ENCODE measurements around the gene CERT1. TPM values are rescaled to one million over a fixed set of nuclear protein-coding genes. Genes with fewer than 3 reads are reported as not detected.

The CERT1 gene
- total RNA-seq, 1 experiment from 2014 or later = 50.2 TPM

GRCh38 chr5:75381456-75381855 is 130.0 kb downstream of the CERT1 start:
- Histone ChIP-seq H4K5ac (ENCODE audit: insufficient read length, low read depth, low read length) (no peak overlapping the region), H3K27ac (ENCODE audit: insufficient read length, low read depth, low read length) (no peak overlapping the region), H3K23me2 (ENCODE audit: insufficient read length, low read depth, low read length, poor library complexity, severe bottlenecking) (no peaks in the 10 kb centered on the region), H2AFZ (ENCODE audit: low read length) (no peak overlapping the region), H2BK15ac (ENCODE audit: low read depth, low read length) (no peak overlapping the region), H4K8ac (replicated peaks; ENCODE audit: insufficient read length, low read depth, low read length) (no peak overlapping the region), H3K56ac (ENCODE audit: insufficient read length, low read depth, low read length) (no peak overlapping the region), H2AK5ac (ENCODE audit: insufficient read length, low read length) (no peak overlapping the region), H3K4me2 (ENCODE audit: insufficient read depth, insufficient read length, low read length) (no peak overlapping the region), H3K23ac (ENCODE audit: insufficient read length, low read depth, low read length) (no peak overlapping the region), H4K91ac (ENCODE audit: insufficient read length, low read depth, low read length) (no peak overlapping the region), H3K79me2 (ENCODE audit: insufficient read depth, low read length) (no peaks in the 10 kb centered on the region), H3K27me3 (ENCODE audit: insufficient read depth, low read length) (no peaks in the 10 kb centered on the region), H3K4me1 (ENCODE audit: insufficient read depth, low read length) (no peaks in the 10 kb centered on the region), H3K14ac (ENCODE audit: insufficient read depth, low read length) (no peak overlapping the region), H2BK12ac (ENCODE audit: insufficient read length, low read depth, low read length) (no peak overlapping the region), H3K18ac (ENCODE audit: insufficient read length, low read depth, low read length) (no peak overlapping the region), H3T11ph (ENCODE audit: low read length) (no peak overlapping the region), H3K4ac (ENCODE audit: low read depth, low read length) (no peak overlapping the region), H3K9ac (ENCODE audit: extremely low read depth, insufficient read length, low read length) (no peak overlapping the region), H3K79me1 (ENCODE audit: insufficient read depth, low read depth, low read length, poor library complexity, severe bottlenecking) (no peaks in the 10 kb centered on the region), H2BK20ac (ENCODE audit: low read depth, low read length, poor library complexity, severe bottlenecking) (no peak overlapping the region), H4K20me1 (ENCODE audit: control insufficient read depth, insufficient read depth, insufficient read length) (no peaks in the 10 kb centered on the region), H2BK120ac (ENCODE audit: low read depth, low read length, poor library complexity, severe bottlenecking) (no peak overlapping the region), H3K9me3 (ENCODE audit: control insufficient read depth, low read depth, low read length) (no peaks in the 10 kb centered on the region), H2BK5ac (ENCODE audit: insufficient read length, low read length) (no peak overlapping the region)
- H3K9me3 Mint-ChIP-seq = no peaks in the 10 kb centered on the region
- no peak for DNase-seq
- TF ChIP-seq CTCF (conservative IDR thresholded peaks at IDR 0.05) = no peak
- no peaks in the 10 kb centered on the region for H3K27me3 Mint-ChIP-seq (ENCODE audit: low read depth)
- no peak overlapping the region for H3K27ac Mint-ChIP-seq
- no peaks in the 10 kb centered on the region for H3K4me1 Mint-ChIP-seq
- no peak overlapping the region for H3K4me3 Mint-ChIP-seq
- WGBS (ENCODE audit: extremely low coverage, insufficient read length, low lambda C conversion rate) = no CpG with 5 or more reads among the region's 4 CpGs
- peaks cover 1 to 37% (median 34%) of the 10 kb centered on the region in 3 experiments; a peak in 6 of 7 replicates for H3K36me3 Mint-ChIP-seq (ENCODE audit: insufficient read depth in 1 of 3, low read depth in 3 of 3)

All from H9 (cell line).